Chondrocyte (in vitro differentiated cells): ENCODE measurements around the gene MTMR10. TPM values are rescaled to one million over a fixed set of nuclear protein-coding genes. Genes with fewer than 3 reads are reported as not detected.
A peak's percentile ranks its signal among the peaks of the same experiment; 100 is the strongest.

ENCODE experiments used
- DNase-seq: peaks from one replicate; pipeline ENCODE4 v3.0.0; 2021; ENCODE audit warnings: mixed read lengths, low spot score
- H3K27ac Mint-ChIP-seq: one replicate; pipeline ENCODE4 v1.8.0; 2021; ENCODE audit warnings: mild to moderate bottlenecking, moderate library complexity, mixed read lengths; ENCODE audit not compliant: unreplicated experiment
- H3K27me3 Mint-ChIP-seq: 2 replicates; pipeline ENCODE4 v1.8.0; 2021; ENCODE audit warnings: low read depth, mixed read lengths
- H3K36me3 Mint-ChIP-seq: 2 replicates; pipeline ENCODE4 v1.8.0; 2021; ENCODE audit warnings: low read depth, mixed read lengths
- H3K4me1 Mint-ChIP-seq: 2 replicates; pipeline ENCODE4 v1.8.0; 2021; ENCODE audit warnings: low read depth, mild to moderate bottlenecking, mixed read lengths
- H3K4me3 Mint-ChIP-seq: one replicate; pipeline ENCODE4 v1.8.0; 2021; ENCODE audit warnings: mild to moderate bottlenecking, moderate library complexity, mixed read lengths; ENCODE audit not compliant: unreplicated experiment
- H3K9me3 Mint-ChIP-seq: 2 replicates; pipeline ENCODE4 v1.8.0; 2021; ENCODE audit warnings: low read depth, mixed read lengths
- total RNA-seq: library from RNA; stranded (reverse); gene quantifications from 3 replicates; pipeline ENCODE4 v1.2.1, GENCODE V29; 2021
- TF ChIP-seq, protein P1 (sequence below): fragments of 200-600 bp; sonication (generic); IDR thresholded peaks from 2 replicates; pipeline ENCODE4 v1.5.0; 2021; ENCODE audit warnings: antibody characterized with exemption, mild to moderate bottlenecking, moderate library complexity

MTMR10 gene
- total RNA-seq, 1 donor from 2014 or later = 14.9 TPM

DNA sequence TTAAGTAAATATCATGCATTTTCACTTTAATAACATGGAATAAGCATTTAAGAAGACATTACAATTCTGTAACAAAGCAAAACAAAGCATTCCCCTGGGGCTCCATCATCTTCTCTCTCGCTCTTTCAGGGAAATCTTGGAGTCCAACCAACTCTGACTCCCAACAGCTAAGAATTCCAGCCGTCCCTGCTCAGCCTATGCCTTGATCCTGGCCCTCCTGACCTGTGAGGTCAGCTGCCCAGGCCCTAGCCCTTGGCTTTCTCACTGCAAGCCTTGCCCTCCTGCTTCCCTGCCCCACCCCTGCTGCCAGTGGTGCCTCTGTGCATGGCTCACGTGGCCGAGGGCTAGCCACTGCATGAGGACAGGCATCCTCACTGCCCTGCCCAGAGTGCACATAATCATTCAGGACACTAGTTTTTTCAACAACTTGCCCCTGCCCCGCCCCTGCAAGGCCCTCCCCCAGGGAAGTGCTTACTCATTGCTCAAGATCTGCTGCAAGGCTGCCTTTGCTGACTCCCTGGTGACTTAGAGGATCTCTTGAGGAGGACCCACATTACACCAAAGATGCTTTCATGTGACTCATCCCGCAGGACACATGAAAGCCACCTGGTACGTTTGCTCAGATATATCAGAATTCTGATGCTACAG is 37.6 kb downstream of the MTMR10 start:
- no peak overlapping the region for H3K4me3 Mint-ChIP-seq
- DNase-seq = no peak
- H3K36me3 Mint-ChIP-seq = peaks cover 47% of the 10 kb centered on the region
- H3K9me3 Mint-ChIP-seq = peaks cover 4% of the 10 kb centered on the region
- H3K27ac Mint-ChIP-seq = peak overlapping the region; percentile 22
- TF ChIP-seq, protein P1, sequence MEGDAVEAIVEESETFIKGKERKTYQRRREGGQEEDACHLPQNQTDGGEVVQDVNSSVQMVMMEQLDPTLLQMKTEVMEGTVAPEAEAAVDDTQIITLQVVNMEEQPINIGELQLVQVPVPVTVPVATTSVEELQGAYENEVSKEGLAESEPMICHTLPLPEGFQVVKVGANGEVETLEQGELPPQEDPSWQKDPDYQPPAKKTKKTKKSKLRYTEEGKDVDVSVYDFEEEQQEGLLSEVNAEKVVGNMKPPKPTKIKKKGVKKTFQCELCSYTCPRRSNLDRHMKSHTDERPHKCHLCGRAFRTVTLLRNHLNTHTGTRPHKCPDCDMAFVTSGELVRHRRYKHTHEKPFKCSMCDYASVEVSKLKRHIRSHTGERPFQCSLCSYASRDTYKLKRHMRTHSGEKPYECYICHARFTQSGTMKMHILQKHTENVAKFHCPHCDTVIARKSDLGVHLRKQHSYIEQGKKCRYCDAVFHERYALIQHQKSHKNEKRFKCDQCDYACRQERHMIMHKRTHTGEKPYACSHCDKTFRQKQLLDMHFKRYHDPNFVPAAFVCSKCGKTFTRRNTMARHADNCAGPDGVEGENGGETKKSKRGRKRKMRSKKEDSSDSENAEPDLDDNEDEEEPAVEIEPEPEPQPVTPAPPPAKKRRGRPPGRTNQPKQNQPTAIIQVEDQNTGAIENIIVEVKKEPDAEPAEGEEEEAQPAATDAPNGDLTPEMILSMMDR = no peak
- H3K4me1 Mint-ChIP-seq = peaks cover 18% of the 10 kb centered on the region
- no peaks in the 10 kb centered on the region for H3K27me3 Mint-ChIP-seq

- H3K4me3 Mint-ChIP-seq = no peak overlapping the region
- H3K9me3 Mint-ChIP-seq = peaks cover 4% of the 10 kb centered on the region
- H3K27ac Mint-ChIP-seq = no peak overlapping the region
- H3K36me3 Mint-ChIP-seq = peaks cover 47% of the 10 kb centered on the region
- DNase-seq = no peak
- TF ChIP-seq, protein P1 = no peak
- H3K4me1 Mint-ChIP-seq = peaks cover 18% of the 10 kb centered on the region
- no peaks in the 10 kb centered on the region for H3K27me3 Mint-ChIP-seq
Measured at GRCh38 chr15:30953183-30953582, 38.2 kb downstream of the MTMR10 start.

DNA sequence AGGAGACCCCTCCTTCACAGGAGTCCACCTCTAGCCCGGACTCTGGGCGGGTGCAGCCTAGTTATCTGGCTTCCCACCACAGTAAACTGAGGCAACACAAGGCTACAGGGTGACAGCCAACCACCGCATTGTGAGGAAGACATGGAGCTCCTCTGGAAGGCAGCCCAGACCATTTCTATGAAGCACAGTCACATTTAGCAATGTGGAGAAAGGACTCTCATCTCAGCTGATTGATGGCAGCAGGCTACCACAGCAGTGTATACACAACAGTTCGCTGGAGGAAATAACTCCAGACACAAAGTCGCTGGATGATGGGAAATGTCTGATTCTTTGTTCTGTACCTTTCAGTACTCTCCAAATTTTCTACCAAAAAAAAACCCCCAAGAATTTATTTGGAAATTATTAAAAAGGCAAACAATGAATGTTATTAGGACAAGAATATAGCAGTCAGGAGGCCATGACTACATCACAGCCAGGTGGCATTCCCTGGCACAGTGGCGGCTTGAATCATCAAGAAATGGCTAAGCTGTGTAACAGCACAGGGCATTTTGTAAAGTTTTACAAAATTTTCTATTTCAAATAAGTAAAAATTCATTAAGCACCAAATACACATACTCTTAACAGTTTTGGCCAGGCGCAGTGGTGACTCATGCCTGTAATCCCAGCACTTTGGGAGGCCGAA is 47.6 kb downstream of the MTMR10 start:
- H3K36me3 Mint-ChIP-seq = peaks cover 36% of the 10 kb centered on the region
- H3K27me3 Mint-ChIP-seq = no peaks in the 10 kb centered on the region
- H3K27ac Mint-ChIP-seq = peak overlapping the region; percentile 66
- no peak for DNase-seq
- no peak overlapping the region for H3K4me3 Mint-ChIP-seq
- TF ChIP-seq, protein P1 = no peak
- no peaks in the 10 kb centered on the region for H3K9me3 Mint-ChIP-seq
- no peaks in the 10 kb centered on the region for H3K4me1 Mint-ChIP-seq

DNA sequence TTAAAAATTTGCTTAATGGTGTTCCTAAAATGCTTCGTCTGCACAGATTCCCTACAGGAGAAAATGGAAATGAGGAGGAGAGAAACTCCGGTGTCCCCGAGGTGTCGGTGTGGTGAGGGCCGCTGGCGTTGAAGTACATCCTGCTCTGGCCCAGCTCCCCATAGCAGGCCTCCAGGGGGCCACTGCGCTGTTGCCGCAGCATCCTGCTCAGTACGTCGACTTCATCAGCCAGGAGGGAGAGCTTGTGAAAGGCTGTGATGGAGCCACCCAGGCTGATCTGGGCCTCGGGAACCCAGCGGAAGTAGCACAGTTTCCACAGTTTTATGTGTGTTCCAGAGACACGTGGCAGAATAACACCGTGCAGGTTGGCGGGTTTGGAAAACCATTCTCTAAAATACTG is 49.9 kb downstream of the MTMR10 start:
- no peak overlapping the region for H3K27ac Mint-ChIP-seq
- H3K9me3 Mint-ChIP-seq = no peaks in the 10 kb centered on the region
- H3K4me3 Mint-ChIP-seq = no peak overlapping the region
- TF ChIP-seq, protein P1 = no peak
- H3K4me1 Mint-ChIP-seq = no peaks in the 10 kb centered on the region
- no peaks in the 10 kb centered on the region for H3K27me3 Mint-ChIP-seq
- peaks cover 38% of the 10 kb centered on the region for H3K36me3 Mint-ChIP-seq
- DNase-seq = no peak

- DNase-seq = no peak
- H3K36me3 Mint-ChIP-seq = peaks cover 34% of the 10 kb centered on the region
- H3K27ac Mint-ChIP-seq = no peak overlapping the region
- no peaks in the 10 kb centered on the region for H3K27me3 Mint-ChIP-seq
- H3K4me1 Mint-ChIP-seq = no peaks in the 10 kb centered on the region
- H3K4me3 Mint-ChIP-seq = no peak overlapping the region
- TF ChIP-seq, protein P1 = no peak
- no peaks in the 10 kb centered on the region for H3K9me3 Mint-ChIP-seq
Measured at GRCh38 chr15:30940359-30940758, 51.1 kb downstream of the MTMR10 start.
